Breast epithelium (tissue), 4 donors: ENCODE measurements around the gene NUAK2. TPM values are rescaled to one million over a fixed set of nuclear protein-coding genes. Genes with fewer than 3 reads are reported as not detected.

Experiments used
- DNase-seq, 2 donors: peaks; one replicate each; pipeline ENCODE4 v3.0.0-alpha.2; 2019; ENCODE audit warnings: low spot score in 2 of 2
- H3K27ac ChIP-seq, 2 donors: fragments of 200-600 bp; sonication (generic) in 1 of 2; one replicate each; pipeline ENCODE4 v1.5.1; 2016 to 2019; ENCODE audit warnings: mild to moderate bottlenecking in 1 of 2
- H3K27me3 ChIP-seq, 2 donors: fragments of 200-600 bp; sonication (generic) in 1 of 2; one replicate each; pipeline versions ENCODE4 v1.5.1 to v1.6.0; 2017 to 2019; ENCODE audit warnings: control low read depth in 1 of 2, mild to moderate bottlenecking in 1 of 2
- H3K36me3 ChIP-seq: fragments of 200-600 bp; one replicate; pipeline ENCODE4 v1.5.1; 2019
- H3K4me1 ChIP-seq, 2 donors: fragments of 200-600 bp; sonication (generic); one replicate each; pipeline ENCODE4 v1.5.1; 2016 to 2019; ENCODE audit warnings: control low read depth in 1 of 2
- H3K4me3 ChIP-seq, 3 donors: fragments of 200-600 bp; sonication (generic); 1 replicate in 2 of 3; 2 replicates in 1 of 3; pipeline ENCODE4 v1.5.1; 2016 to 2019; ENCODE audit warnings: mild to moderate bottlenecking in 3 of 3, moderate library complexity in 2 of 3
- H3K9me3 ChIP-seq, 2 donors: fragments of 200-600 bp; sonication (generic) in 1 of 2; one replicate each; pipeline ENCODE4 v1.5.1; 2016 to 2019; ENCODE audit warnings: control low read depth in 1 of 2
- CTCF ChIP-seq, 3 donors: fragments of 450-650 bp; IDR thresholded peaks; one replicate each; pipeline ENCODE4 v1.5.1; 2016 to 2017; ENCODE audit warnings: antibody characterized with exemption in 3 of 3, mild to moderate bottlenecking in 3 of 3, moderate library complexity in 3 of 3
- POLR2A ChIP-seq: fragments of 450-650 bp; IDR thresholded peaks from one replicate; pipeline ENCODE4 v1.6.1; 2016; ENCODE audit warnings: antibody characterized with exemption, mild to moderate bottlenecking, moderate library complexity
- POLR2AphosphoS5 ChIP-seq, 3 donors: sonication (generic); formaldehyde crosslinking; IDR thresholded peaks; one replicate each; pipeline ENCODE4 v1.6.1; 2017; ENCODE audit warnings: antibody characterized with exemption in 3 of 3
- intact Hi-C: fragments of 100-400 bp; cut with DNase I; formaldehyde crosslinking; loops from one replicate; pipeline ENCODE4 v1.15.1; 2023; ENCODE audit warnings: low total_unique reads
- total RNA-seq, 3 donors: library from RNA; depleted of rRNA; stranded (reverse); fragments of >200 nt; gene quantifications; one replicate each; pipeline ENCODE4 v1.1.0, GENCODE V29; 2016

NUAK2 gene
- total RNA-seq, 3 donors from 2014 or later: 0.98 to 2.2 (median 1.1) TPM

GRCh38 chr1:205263580-205264190 lies 57.9 kb downstream of the NUAK2 start:
- intact Hi-C loops: no loop called here
- no peak overlapping the region for H3K27ac ChIP-seq
- H3K9me3 ChIP-seq: no peaks in the 10 kb centered on the region

GRCh38 chr1:205262731-205263171 lies 58.8 kb downstream of the NUAK2 start:
- TF ChIP-seq POLR2AphosphoS5 (IDR thresholded peaks at IDR 0.05) (no peak), POLR2A (no peak), CTCF (IDR thresholded peaks at IDR 0.05) (no peak)
- Histone ChIP-seq H3K27me3 (no peaks in the 10 kb centered on the region), H3K9me3 (no peaks in the 10 kb centered on the region), H3K36me3 (no peaks in the 10 kb centered on the region), H3K4me1 (no peaks in the 10 kb centered on the region), H3K4me3 (no peak overlapping the region), H3K27ac (no peak overlapping the region)
- DNase-seq: no peak
- intact Hi-C loops: no loop called here

More at GRCh38 chr1:205263580-205264190, 57.9 kb downstream of the NUAK2 start:
- no peak for DNase-seq
- Histone ChIP-seq H3K27me3 (no peaks in the 10 kb centered on the region), H3K36me3 (no peaks in the 10 kb centered on the region), H3K4me3 (no peak overlapping the region), H3K4me1 (no peaks in the 10 kb centered on the region)
- no peak for TF ChIP-seq CTCF (IDR thresholded peaks at IDR 0.05)
- TF ChIP-seq POLR2A: no peak
- TF ChIP-seq POLR2AphosphoS5 (IDR thresholded peaks at IDR 0.05): no peak

- no peaks in the 10 kb centered on the region for H3K4me1 ChIP-seq
- H3K36me3 ChIP-seq: no peaks in the 10 kb centered on the region
- no peaks in the 10 kb centered on the region for H3K9me3 ChIP-seq
- TF ChIP-seq CTCF (IDR thresholded peaks at IDR 0.05) (no peak), POLR2AphosphoS5 (IDR thresholded peaks at IDR 0.05) (no peak), POLR2A (no peak)
- no peak overlapping the region for H3K4me3 ChIP-seq
- intact Hi-C loops: no loop called here
- no peaks in the 10 kb centered on the region for H3K27me3 ChIP-seq
- DNase-seq: no peak
- H3K27ac ChIP-seq: no peak overlapping the region
These were observed 59.4 kb downstream of the NUAK2 start for GRCh38 chr1:205261946-205262691.

- TF ChIP-seq POLR2A: no peak
- no peak for TF ChIP-seq POLR2AphosphoS5 (IDR thresholded peaks at IDR 0.05)
- no peak for TF ChIP-seq CTCF (IDR thresholded peaks at IDR 0.05)
- Histone ChIP-seq H3K27ac (no peak overlapping the region), H3K27me3 (no peaks in the 10 kb centered on the region), H3K36me3 (no peaks in the 10 kb centered on the region), H3K4me3 (no peak overlapping the region), H3K9me3 (no peaks in the 10 kb centered on the region), H3K4me1 (no peaks in the 10 kb centered on the region)
- intact Hi-C loops: no loop called here
- DNase-seq: no peak
These were observed 60.4 kb downstream of the NUAK2 start for GRCh38 chr1:205260948-205261732.
